ENCODE data around the gene HPCAL1.

DNA sequence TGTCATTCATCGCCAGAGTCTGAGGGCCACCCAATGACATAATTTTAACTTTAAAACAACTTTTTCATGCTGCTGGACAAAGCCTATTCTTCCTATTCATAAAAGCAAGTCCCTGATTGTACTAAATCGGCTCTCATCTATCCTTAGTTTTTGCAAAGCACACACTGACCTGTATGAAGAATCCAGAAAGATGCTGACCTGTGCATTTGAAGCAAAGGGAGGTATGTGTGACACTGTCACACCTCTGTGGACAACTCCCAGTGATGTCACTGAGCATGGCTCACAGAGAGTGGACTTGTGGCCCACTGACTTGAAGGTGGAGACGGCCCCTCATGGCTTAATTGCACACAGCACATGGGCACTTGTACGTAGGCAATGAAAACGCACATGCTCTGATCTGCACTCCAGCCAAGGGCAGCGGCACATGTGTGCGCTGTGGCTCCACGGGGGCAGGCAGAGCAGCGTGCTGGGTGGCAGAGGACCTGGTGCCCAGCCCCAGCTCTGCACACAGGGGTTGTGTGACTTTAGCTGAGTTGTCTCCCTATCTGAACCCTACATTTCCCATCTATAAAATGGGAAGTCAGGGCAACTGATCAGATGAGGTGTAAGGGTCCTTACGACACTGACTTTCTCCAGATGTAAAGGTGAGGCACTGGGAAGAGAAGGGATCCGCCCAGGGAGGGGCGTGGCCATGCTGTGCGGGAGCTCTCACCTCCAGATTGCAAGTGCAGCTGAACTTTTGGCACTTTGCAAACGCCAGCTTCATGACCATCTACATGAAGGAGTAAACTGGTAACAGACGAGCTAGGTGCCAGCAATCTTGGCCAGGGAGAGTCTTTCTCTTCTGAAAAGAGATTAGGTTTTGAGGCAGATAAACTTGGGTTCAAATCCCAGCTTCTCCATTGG lies 159.7 kb downstream of the HPCAL1 start:
- TF ChIP-seq POLR2A (IDR thresholded peaks at IDR 0.05; ENCODE audit: low read depth, low read length), result no peak
- TF ChIP-seq PAX5 (IDR thresholded peaks at IDR 0.05; ENCODE audit: insufficient read depth, low read length, severe bottlenecking), result no peak

Measured in GM12891 (cell line).